ENCODE data around the gene PSMD3.

Gene PSMD3

GRCh38 chr17:39951924-39952679, 28.5 kb upstream of the PSMD3 start:
- TF ChIP-seq GATA2 (IDR thresholded peaks at IDR 0.05; ENCODE audit: low read depth, low read length): no peak
- no peak for TF ChIP-seq GATA3 (IDR thresholded peaks at IDR 0.05; ENCODE audit: low read depth, low read length)

- no peak for TF ChIP-seq GATA2 (IDR thresholded peaks at IDR 0.05; ENCODE audit: low read depth, low read length)
- TF ChIP-seq GATA3 (IDR thresholded peaks at IDR 0.05; ENCODE audit: low read depth, low read length): no peak
Measured at GRCh38 chr17:39952680-39953470, 27.7 kb upstream of the PSMD3 start.

DNA sequence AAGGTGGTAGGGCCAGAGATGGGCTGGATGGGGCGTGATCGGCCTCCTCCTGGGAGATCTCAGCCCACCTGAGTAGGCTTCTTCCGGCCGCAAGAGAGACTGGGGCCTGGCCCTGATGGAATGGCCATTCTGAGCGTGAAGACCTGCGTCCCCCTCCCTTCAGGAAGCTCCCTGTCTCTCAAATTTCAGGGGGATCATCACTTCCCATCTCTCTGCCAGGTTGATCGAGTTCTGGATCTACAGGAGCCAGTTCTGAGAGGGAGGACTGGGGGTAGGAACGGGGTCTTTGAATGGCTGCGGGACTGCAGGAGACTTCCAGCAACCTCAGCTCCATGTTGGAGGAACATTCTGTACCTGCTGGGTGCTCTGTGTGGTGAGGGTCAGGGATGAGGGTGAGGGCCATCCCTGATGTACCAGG, 27.1 kb upstream of the PSMD3 start:
- no peak for TF ChIP-seq GATA2 (IDR thresholded peaks at IDR 0.05; ENCODE audit: low read depth, low read length)

DNA sequence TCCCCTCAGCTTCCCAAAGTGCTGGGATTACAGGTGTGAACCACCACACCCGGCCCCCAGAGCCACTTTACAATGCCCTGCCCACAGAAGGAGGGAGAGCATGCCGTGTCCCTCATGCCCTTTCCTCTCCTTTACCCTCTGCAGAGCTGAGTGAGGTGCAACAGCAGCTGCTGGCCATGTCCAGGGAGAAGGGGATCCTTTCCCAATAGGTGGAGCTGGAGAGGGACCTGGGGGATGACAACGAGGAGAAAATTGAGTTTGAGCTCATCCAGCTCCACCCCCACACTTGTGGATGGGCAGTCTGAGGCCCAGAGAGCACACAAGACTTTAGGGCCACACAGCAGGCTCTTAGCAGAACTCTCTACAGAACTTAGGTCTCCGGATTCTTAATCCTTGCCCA, 25.7 kb upstream of the PSMD3 start:
- TF ChIP-seq GATA2 (IDR thresholded peaks at IDR 0.05; ENCODE audit: low read depth, low read length) (no peak), GATA3 (IDR thresholded peaks at IDR 0.05; ENCODE audit: low read depth, low read length) (no peak)

GRCh38 chr17:39955726-39956225, 24.8 kb upstream of the PSMD3 start:
- no peak for TF ChIP-seq GATA2 (IDR thresholded peaks at IDR 0.05; ENCODE audit: low read depth, low read length)
- TF ChIP-seq GATA3 (IDR thresholded peaks at IDR 0.05; ENCODE audit: low read depth, low read length): no peak

DNA sequence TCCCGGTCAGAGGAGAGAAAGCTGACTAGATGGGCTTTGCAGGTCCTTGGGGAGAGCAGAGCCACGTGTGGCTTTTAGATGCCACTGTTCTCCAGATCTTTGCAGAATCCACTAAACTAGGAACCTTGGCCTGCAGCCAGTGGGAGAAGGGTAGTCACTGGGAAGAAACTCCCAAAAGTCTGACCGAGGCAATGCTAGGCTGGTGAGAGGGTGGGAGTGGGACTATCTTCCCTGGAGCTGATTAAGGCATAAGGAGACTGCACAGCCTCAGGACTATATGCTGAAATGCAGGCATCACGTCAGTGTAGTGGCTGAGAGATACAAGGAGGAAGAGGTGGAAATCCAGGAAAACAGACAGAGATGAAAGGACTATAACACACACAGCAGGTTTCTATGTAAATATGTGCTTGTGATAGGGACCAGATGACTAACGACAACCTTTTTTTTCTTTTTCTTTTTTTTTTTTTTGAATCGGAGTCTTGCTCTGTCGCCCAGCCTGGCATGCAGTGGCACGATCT, 20.0 kb upstream of the PSMD3 start:
- TF ChIP-seq GATA2 (IDR thresholded peaks at IDR 0.05; ENCODE audit: low read depth, low read length): no peak

GRCh38 chr17:39962642-39963220, 17.9 kb upstream of the PSMD3 start, which contains the start of gene GSDMA:
TSS of gene GSDMA (plus strand) at chr17:39963004. CDS start at chr17:39965688, 2,684 bp downstream.
- TF ChIP-seq GATA3 (IDR thresholded peaks at IDR 0.05; ENCODE audit: low read depth, low read length): no peak
- TF ChIP-seq GATA2 (IDR thresholded peaks at IDR 0.05; ENCODE audit: low read depth, low read length): no peak

- TF ChIP-seq GATA2 (IDR thresholded peaks at IDR 0.05; ENCODE audit: low read depth, low read length): no peak
- TF ChIP-seq GATA3 (IDR thresholded peaks at IDR 0.05; ENCODE audit: low read depth, low read length): no peak
Measured at GRCh38 chr17:39963829-39964228, 16.8 kb upstream of the PSMD3 start.

GRCh38 chr17:39965017-39965699, 15.4 kb upstream of the PSMD3 start:
- no peak for TF ChIP-seq GATA2 (IDR thresholded peaks at IDR 0.05; ENCODE audit: low read depth, low read length)
- TF ChIP-seq GATA3 (IDR thresholded peaks at IDR 0.05; ENCODE audit: low read depth, low read length): no peak

DNA sequence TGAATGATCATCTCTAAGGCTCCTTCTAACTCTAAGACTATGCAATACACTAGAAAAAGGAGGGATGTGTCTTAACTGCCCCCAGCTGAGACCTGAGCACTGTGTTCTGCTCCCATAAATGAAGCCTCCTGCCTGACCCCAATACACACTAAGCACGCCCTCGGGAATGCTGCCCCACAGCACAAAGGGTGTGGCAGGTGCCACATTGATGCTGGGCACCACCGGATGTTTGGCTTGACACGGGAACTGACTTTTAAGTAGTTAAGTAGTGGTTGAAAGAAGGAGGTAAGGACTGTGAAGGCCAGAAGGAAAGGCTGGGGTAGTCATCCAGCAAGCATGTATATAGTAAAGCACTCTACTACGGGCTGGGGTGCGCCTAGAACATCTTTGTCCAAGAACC, 13.8 kb upstream of the PSMD3 start:
- no peak for TF ChIP-seq GATA3 (IDR thresholded peaks at IDR 0.05; ENCODE audit: low read depth, low read length)
- no peak for TF ChIP-seq GATA2 (IDR thresholded peaks at IDR 0.05; ENCODE audit: low read depth, low read length)

- no peak for TF ChIP-seq GATA2 (IDR thresholded peaks at IDR 0.05; ENCODE audit: low read depth, low read length)
- no peak for TF ChIP-seq GATA3 (IDR thresholded peaks at IDR 0.05; ENCODE audit: low read depth, low read length)
Measured at GRCh38 chr17:39968761-39969160, 11.8 kb upstream of the PSMD3 start.

GRCh38 chr17:39969375-39969774, 11.2 kb upstream of the PSMD3 start:
- TF ChIP-seq GATA3 (IDR thresholded peaks at IDR 0.05; ENCODE audit: low read depth, low read length): no peak
- no peak for TF ChIP-seq GATA2 (IDR thresholded peaks at IDR 0.05; ENCODE audit: low read depth, low read length)

DNA sequence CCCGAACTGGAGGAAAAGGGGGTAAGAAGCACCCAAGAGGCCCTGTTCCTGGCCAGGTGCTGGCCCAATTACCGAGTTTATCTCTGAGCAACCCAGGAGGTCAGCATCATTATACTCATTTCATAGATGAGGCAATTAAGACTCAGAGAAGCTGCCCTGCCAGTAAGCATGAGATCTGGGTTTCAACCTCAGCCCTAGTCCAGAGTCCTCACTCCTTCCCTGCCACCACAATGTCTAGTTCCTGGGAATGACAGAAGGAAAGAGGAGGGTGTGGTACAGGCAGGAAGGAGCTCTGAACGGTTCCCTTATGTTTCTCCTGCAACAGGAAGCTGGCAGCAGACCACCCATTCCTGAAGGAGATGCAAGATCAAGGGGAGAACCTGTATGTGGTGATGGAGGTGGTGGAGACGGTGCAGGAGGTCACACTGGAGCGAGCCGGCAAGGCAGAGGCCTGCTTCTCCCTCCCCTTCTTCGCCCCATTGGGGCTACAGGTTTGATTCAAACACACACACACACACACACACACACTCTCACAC, 10.4 kb upstream of the PSMD3 start:
- TF ChIP-seq GATA2 (IDR thresholded peaks at IDR 0.05; ENCODE audit: low read depth, low read length): no peak
- TF ChIP-seq GATA3 (IDR thresholded peaks at IDR 0.05; ENCODE audit: low read depth, low read length): no peak

Measured in SH-SY5Y (cell line).